Measurements from ENCODE around the gene EHMT2. TPM values are rescaled to one million over a fixed set of nuclear protein-coding genes. Genes with fewer than 3 reads are reported as not detected.
"Not testable (repeated sequence)": the region's sequence is repeated elsewhere in the genome, so short reads cannot be mapped to it uniquely, and the experiment has no call there.

Gene EHMT2
- total RNA-seq, 1 donor from 2014 or later: 46.0 TPM

DNA sequence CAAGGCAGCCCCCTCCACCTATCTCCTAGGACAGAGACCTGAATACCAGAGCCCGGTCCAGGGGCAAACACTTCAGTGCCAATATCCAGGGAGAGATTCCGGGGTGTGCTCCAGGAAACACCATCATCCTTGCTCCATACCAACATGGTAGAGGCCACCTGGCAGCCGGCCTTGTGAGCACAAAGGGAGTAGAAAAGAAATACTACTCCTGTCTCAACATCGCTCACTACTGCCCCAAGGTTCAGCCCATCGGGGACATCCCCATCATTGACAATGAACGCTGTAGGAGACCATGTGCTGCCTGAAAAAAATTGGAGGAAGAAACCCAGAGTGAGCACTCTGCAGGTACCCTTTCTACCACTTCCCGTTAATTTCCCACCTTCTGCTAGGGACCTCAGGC lies 36.3 kb downstream of the EHMT2 start:
- H3K27me3 ChIP-seq (ENCODE audit: low read depth): no peaks in the 10 kb centered on the region
- TF ChIP-seq, protein P1, sequence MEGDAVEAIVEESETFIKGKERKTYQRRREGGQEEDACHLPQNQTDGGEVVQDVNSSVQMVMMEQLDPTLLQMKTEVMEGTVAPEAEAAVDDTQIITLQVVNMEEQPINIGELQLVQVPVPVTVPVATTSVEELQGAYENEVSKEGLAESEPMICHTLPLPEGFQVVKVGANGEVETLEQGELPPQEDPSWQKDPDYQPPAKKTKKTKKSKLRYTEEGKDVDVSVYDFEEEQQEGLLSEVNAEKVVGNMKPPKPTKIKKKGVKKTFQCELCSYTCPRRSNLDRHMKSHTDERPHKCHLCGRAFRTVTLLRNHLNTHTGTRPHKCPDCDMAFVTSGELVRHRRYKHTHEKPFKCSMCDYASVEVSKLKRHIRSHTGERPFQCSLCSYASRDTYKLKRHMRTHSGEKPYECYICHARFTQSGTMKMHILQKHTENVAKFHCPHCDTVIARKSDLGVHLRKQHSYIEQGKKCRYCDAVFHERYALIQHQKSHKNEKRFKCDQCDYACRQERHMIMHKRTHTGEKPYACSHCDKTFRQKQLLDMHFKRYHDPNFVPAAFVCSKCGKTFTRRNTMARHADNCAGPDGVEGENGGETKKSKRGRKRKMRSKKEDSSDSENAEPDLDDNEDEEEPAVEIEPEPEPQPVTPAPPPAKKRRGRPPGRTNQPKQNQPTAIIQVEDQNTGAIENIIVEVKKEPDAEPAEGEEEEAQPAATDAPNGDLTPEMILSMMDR (IDR thresholded peaks at IDR 0.05): no peak
- ATAC-seq: no peak
- DNase-seq: no peak
- no peaks in the 10 kb centered on the region for H3K9me3 ChIP-seq
- no peak overlapping the region for H3K27ac ChIP-seq
- H3K4me1 ChIP-seq: peaks cover 25% of the 10 kb centered on the region
- intact Hi-C loops (cut with DNase I): no loop called here
- H3K4me3 ChIP-seq: no peak overlapping the region
- peaks cover 48% of the 10 kb centered on the region for H3K36me3 ChIP-seq

DNA sequence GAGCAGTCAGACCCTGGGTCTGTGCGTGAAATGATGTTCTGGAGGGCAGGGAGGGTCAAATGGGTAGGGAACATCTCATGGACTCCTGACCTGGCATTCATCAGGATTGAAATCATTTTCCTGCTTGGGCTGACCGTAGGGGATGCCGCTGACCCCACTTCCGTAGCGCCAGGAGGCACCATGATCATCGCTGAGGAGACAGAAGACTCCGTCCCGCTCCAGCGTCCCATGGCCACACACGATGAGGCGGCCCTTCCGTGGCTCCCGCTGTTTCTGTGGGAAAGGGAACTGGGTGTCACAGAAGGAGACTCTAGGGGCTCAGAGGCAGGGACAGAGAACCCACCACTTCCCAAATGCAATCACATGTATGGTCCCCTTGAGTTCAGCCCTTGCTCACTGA lies 37.1 kb downstream of the EHMT2 start:
- TF ChIP-seq, protein P1 (IDR thresholded peaks at IDR 0.05): no peak
- Histone ChIP-seq H3K36me3 (peaks cover 48% of the 10 kb centered on the region), H3K4me3 (no peak overlapping the region), H3K4me1 (peaks cover 25% of the 10 kb centered on the region), H3K27ac (no peak overlapping the region), H3K27me3 (ENCODE audit: low read depth) (no peaks in the 10 kb centered on the region), H3K9me3 (no peaks in the 10 kb centered on the region)
- intact Hi-C loops (cut with DNase I): no loop called here
- DNase-seq (no peak), ATAC-seq (no peak)

- Histone ChIP-seq H3K36me3 (peaks cover 48% of the 10 kb centered on the region), H3K4me1 (peaks cover 25% of the 10 kb centered on the region), H3K27ac (no peak overlapping the region), H3K9me3 (no peaks in the 10 kb centered on the region), H3K4me3 (no peak overlapping the region), H3K27me3 (ENCODE audit: low read depth) (no peaks in the 10 kb centered on the region)
- ATAC-seq: no peak
- intact Hi-C loops (cut with DNase I): no loop called here
- TF ChIP-seq, protein P1 (IDR thresholded peaks at IDR 0.05): no peak
- no peak for DNase-seq
Observed at GRCh38 chr6:31859923-31860322, 37.6 kb downstream of the EHMT2 start.

DNA sequence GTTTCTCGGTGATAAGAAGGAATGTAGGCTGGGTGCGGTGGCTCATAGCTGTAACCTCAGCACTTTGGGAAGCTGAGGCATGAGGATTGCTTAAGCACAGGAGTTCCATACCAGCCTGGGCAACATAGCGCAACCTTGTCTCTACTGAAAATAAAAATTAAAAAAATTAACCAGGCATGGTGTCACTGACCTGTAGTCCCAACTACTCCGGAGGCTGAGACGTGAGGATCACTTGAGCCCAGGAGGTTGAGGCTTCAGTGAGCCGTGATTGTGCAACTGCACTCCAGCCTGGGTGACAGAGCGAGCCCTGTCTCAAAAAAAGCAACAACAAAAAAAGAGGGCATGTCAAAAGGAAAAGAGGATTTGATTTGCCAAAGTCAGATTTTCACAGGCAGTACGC lies 38.8 kb downstream of the EHMT2 start:
- TF ChIP-seq, protein P1 (IDR thresholded peaks at IDR 0.05): no peak
- Histone ChIP-seq H3K27ac (no peak overlapping the region), H3K4me3 (no peak overlapping the region), H3K4me1 (peaks cover 17% of the 10 kb centered on the region), H3K27me3 (ENCODE audit: low read depth) (no peaks in the 10 kb centered on the region), H3K36me3 (peaks cover 48% of the 10 kb centered on the region), H3K9me3 (no peaks in the 10 kb centered on the region)
- DNase-seq (no peak), ATAC-seq (no peak)
- intact Hi-C loops (cut with DNase I): no loop called here

DNA sequence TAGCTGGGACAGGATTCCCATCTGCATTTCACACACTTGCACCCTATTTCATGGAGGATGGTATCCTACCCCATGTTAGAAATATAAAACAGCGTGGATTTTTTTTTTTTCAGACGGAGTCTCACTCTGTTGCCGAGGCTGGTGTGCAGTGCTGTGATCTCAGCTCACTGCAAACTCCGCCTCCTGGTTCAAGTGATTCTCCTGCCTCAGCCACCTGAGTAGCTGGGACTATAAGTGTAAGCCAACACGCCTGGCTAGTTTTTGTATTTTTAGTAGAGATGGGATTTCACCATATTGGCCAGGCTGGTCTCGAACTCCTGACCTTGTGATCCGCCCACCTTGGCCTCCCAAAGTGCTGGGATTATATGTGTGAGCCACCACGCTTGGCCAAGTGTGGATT lies 39.7 kb downstream of the EHMT2 start:
- DNase-seq; H3K27ac ChIP-seq; H3K4me3 ChIP-seq; H3K27me3 ChIP-seq (ENCODE audit: low read depth); ATAC-seq; H3K9me3 ChIP-seq; intact Hi-C loops (cut with DNase I): not testable (repeated sequence)
- Histone ChIP-seq H3K4me1 (peaks cover 11% of the 10 kb centered on the region), H3K36me3 (peaks cover 48% of the 10 kb centered on the region)

DNA sequence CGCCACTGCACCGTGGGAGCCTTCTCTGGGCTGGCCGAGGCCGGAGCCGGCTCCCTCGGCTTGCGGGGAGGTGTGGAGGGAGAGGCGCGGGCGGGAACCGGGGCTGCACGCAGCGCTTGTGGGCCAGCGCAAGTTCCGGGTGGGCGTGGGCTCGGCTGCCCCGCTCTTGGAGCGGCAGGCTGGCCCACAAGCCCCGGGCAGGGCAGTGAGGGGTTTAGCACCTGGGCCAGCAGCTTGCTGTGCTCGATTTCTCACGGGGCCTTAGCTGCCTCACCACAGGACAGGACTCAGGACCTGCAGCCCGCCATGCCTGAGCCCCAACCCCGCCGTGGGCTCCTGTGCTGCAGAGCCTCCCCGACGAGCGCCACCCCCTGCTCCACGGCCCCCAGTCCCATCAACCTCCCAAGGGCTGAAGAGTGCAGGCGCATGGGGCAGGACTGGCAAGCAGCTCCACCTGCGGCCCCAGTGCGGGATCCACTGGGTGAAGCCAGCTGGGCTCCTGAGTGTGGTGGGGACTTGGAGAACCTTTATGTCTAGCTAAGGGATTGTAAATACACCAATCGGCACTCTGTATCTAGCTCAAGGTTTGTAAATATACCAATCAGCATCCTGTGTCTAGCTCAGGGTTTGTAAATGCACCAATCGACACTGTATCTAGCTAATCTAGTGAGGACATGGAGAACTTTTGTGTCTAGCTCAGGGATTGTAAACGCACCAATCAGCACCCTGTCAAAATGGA lies 45.3 kb downstream of the EHMT2 start:
- ATAC-seq; H3K4me3 ChIP-seq; H3K4me1 ChIP-seq; H3K27ac ChIP-seq; H3K36me3 ChIP-seq; H3K27me3 ChIP-seq (ENCODE audit: low read depth); intact Hi-C loops (cut with DNase I); DNase-seq; H3K9me3 ChIP-seq: not testable (repeated sequence)

Data from lower lobe of right lung (tissue), 2 donors.